GF-D8 (cell line): Measurements from ENCODE around the gene CREG1.

Experiments
- DNase-seq: peaks from one replicate; lab custom pipeline; 2025; lab: John Stamatoyannopoulos, UW

CREG1 gene

DNA sequence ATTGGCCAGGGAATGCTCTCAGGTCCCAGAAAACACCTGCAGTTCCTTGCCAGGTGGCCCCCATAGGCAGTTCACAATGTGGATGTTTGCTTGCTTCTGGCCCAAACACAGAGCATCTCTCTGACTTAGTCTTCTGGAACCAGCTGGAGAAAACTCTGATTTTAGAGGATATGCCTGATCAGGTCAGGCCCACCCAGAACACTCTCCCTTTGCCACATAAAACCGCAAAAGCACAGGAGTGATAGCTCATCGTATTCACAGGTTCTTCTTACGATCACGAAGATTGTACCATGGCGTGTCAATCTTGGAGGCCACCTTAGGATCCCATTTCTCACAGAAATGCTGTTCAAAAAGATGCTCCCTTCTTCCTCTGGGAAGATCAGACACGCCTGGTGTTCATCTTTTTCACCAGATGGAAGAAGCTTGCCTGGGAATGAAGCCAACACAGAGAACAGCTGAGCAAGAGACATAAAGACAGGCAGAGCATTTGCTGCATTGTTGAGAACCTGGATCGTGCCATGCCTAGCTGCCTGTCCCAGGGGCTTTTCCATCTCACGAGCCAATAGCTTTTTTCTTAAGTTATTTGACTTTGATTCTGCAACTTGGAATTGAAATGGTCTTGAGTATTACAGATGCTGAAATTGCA lies 23.6 kb downstream of the CREG1 start:
- DNase-seq: no peak

GRCh38 chr1:167528057-167528728 lies 25.4 kb downstream of the CREG1 start:
- no peak for DNase-seq

GRCh38 chr1:167526667-167527383 lies 26.7 kb downstream of the CREG1 start:
- no peak for DNase-seq

DNA sequence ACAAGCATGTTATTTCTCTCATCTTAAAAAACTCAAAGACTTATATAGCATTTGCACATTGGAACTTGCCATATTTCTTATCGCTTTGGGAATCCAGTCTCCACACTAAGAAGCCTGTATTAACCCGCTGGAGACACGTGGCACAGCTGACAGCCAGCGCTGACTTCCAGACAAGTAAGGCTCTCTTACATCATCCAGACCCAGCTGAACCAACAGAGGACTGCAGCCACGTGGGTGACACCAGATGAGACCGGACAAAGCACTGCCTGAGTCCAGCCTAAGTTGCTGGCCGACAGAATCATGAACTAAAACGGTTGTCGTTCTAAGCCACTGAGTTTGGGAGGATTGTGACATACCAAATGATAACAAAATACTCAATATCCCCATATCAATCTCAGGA lies 28.9 kb downstream of the CREG1 start:
- no peak for DNase-seq

GRCh38 chr1:167522246-167522645 lies 31.3 kb downstream of the CREG1 start:
- DNase-seq: no peak

- DNase-seq: no peak
These were observed 32.8 kb downstream of the CREG1 start for GRCh38 chr1:167520711-167521206.

DNA sequence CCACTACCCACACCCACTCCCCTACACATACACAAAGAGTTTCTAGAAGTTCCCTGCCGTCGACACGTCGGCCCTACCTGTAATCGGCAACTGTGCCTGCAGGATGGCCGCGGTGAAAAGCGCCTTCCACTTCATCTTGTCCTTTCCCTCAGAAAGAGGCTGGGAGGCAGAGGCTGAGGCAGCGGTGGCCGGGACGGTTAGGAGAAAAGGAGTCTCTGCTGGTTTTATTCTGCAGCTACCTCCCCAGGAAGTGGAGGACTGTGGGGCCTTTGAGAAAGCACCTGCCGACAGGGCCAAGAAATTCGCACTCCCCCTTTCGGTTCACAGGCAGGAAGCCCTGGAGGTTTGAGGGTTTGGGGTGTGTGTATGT lies 35.2 kb downstream of the CREG1 start, which contains the start of gene CD247:
CD247 (minus strand) TSS at position 199 of the 370 bp plus-strand sequence; CDS start at position 135, 64 bp downstream.
- no peak for DNase-seq

DNA sequence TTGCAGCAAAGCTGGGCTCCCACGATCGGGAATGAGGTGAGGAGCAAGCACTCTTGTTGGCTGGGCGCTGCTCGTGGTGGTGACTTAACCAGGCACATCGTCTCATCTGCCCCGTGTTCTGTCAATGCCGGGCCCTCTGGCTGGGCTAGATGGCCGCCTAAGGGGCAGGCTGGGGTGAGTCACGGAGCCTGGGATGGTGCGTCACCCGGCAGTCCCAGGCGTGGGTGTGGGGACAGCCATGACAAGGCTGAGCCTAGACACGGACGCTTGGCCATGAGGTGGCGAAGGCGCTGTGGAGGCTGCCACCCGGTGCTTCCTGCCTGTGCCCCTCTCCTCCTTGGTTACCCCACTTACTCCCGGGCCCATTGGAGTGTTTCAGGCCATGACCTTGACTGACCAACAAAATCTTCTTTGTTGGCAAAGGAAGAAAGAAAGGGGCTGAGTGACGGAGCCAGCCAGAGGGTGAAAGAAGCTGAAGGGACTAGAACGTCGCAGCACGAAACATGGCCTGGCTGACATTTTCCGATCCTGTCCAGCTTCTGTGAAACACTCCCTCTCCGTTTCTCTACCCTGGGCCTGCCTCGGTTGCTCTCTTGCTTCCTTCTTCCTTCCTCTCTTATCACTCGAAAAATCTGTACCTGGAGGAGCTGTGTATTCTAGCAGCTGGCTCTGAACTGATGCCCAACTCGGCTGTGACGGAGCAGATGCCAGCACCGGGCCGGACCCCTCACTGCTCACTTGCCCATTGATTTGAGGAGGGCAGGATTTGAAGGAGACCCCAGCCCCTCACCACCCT lies 35.8 kb downstream of the CREG1 start:
- no peak for DNase-seq

DNA sequence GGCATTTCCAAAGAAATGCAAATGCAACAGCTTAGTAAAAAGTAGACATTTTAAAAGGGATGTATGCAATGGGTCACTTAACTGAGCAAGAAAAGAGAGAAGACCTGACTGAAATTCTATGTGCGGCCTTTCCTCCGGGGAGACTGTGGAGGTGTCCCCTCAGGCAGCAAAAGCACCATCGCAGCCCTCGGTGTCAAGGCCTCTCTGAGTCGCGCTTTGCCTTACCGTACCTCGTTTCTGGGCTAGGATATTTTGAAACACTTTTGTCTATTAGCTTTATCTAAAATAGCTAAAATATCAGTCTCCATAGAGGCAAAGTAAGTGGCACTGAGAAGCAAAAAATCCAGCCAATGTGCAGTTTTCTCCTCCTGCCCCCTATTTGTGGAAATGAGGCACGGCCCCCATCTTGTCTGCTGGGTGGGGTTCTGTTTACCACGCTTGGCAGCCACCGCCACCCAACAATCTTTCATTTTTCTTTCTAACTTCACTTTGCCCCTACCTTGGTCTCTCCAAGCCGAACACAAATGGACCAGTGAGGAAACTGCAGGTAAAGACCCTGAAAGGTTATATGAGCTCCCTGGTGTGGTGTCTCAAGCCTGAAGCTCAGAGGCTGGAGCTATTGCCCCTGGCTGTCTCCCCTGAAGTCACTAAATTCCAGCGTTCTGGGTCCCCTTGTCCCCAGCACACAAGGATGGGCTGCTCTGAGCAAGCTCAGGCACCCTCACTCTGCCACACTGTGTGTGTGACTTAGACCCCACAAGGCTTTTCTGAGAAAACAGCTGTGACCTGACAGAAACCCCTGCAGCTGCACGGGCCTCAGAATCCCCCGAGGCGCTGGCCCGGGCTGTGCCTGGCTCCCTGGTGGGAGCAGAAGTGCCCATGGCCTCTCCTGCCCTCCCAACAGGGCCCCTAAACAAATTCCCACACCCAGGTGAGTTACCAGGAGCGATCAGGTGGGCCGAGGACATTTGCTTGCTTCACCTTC lies 36.9 kb downstream of the CREG1 start:
- no peak for DNase-seq

DNA sequence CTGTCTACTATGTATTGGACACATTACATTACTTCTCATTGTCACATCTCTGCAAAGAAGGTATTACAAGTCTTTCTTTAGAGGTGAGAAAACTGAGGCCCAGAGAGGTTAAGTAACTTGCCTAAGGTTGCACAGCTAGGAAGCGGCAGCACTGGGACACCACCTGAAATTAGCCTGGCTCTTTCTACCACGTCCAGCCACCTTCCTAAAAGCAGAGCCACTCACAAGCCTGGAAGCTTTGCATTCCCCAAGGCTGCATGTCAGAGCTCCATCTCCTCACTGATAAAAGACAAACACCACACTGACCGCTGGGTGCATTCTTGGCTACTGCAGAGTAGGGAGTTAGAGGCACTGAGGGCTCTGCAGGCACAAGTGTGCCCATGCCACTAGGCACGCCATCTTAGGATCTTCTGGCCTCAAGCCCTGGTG lies 37.7 kb downstream of the CREG1 start:
- DNase-seq: no peak

- DNase-seq: no peak
These were observed 38.1 kb downstream of the CREG1 start for GRCh38 chr1:167515461-167515860.

- DNase-seq: no peak
These were observed 39.3 kb downstream of the CREG1 start for GRCh38 chr1:167514288-167514687.

GRCh38 chr1:167512046-167512654 lies 41.4 kb downstream of the CREG1 start:
- DNase-seq: no peak

DNA sequence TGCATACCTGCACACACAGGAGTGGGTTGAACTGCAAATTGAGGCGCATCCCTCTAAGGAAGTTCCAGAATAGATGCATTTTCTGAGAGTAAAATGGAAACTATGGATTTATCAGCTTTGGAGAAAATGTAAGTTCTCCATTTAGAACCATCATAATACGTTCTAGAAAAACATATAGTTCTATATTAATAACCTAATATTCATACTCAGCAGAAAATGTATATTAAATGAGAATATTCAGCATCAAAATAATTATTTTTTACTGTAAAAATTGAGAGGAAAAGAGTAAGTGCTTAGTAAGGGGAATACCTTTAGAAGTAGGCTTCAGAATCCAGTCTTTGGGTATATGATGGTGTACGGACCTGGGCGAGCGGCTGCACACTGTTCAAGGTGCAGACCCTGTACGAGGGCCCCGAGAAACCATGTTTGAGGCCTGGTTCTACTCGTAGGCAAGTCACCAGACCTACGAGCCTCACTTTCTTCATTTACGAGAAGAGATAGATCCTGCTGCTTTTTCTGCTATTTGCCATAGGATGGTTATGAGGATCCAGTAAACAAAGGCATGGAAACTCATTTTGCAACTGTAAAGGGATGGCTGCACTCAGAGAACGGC lies 42.1 kb downstream of the CREG1 start:
- DNase-seq: no peak

DNA sequence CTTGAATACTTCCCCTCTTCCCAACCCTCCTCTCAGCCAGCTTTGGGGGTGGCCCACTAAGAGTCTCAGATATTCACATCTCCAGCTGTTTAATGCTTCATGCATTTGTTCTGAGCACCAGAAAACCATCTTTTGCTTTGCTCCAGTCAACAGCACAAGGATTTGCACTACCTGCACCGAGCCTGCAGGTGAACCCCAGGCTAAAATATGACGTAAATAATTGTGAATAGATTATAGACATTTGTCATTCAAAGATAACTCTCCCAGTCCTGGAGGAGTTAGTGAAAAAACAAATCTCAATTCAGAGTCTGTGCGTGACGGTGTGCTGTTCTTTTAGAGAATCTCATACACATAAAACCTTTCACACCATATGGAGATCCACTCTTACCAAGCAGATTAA lies 42.7 kb downstream of the CREG1 start:
- DNase-seq: no peak

- DNase-seq: no peak
These were observed 43.3 kb downstream of the CREG1 start for GRCh38 chr1:167510244-167510643.

DNA sequence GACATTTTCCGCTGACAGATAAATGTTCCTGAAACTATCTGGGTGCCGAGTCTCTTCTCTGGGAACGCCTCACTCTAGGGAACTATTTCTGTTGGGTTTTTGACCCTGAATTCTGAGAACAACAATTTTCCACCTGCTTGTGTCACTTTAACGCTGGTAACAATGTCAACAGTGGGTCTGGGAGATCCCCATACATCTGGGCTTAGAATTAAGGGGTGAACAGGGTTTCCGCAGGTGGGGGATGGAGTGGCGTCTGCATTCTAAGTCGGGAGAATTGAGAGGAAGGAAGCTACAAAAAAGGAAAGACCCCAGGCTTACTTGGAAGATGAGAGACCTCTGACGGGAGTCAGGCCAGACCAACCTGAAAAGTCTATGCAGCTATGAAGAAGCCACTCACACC lies 44.0 kb downstream of the CREG1 start:
- no peak for DNase-seq

DNA sequence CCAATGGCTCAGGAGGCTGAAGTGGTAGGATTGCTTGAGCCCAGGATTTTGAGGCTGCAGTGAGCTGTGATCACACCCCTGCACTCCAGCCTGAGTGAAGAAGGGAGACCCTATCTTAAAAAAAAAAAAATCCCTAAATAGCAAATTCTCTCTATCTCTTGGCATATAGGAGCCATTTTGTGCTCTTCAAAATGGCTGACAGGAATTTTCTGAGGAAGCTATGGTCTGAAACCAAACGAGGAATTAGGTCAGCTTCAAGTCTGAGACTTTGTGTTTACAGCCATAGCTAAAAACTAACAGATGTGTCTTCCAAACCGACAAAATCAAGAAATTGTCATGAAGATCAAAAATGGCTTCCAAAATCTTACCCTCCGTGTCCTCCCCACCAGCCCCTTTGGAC lies 45.8 kb downstream of the CREG1 start:
- no peak for DNase-seq

GRCh38 chr1:167504467-167504827 lies 49.1 kb downstream of the CREG1 start:
- DNase-seq: no peak
